NCI-H1092 treated with DMSO at 0.1 percent for 48 hours (cell line): Measurements from ENCODE around the gene CENPO.
A peak's percentile ranks its signal among the peaks of the same experiment; 100 is the strongest.

ENCODE experiments used
- DNase-seq: peaks from one replicate; lab custom pipeline; 2025; lab: John Stamatoyannopoulos, UW

The CENPO gene, protein sequence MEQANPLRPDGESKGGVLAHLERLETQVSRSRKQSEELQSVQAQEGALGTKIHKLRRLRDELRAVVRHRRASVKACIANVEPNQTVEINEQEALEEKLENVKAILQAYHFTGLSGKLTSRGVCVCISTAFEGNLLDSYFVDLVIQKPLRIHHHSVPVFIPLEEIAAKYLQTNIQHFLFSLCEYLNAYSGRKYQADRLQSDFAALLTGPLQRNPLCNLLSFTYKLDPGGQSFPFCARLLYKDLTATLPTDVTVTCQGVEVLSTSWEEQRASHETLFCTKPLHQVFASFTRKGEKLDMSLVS

DNA sequence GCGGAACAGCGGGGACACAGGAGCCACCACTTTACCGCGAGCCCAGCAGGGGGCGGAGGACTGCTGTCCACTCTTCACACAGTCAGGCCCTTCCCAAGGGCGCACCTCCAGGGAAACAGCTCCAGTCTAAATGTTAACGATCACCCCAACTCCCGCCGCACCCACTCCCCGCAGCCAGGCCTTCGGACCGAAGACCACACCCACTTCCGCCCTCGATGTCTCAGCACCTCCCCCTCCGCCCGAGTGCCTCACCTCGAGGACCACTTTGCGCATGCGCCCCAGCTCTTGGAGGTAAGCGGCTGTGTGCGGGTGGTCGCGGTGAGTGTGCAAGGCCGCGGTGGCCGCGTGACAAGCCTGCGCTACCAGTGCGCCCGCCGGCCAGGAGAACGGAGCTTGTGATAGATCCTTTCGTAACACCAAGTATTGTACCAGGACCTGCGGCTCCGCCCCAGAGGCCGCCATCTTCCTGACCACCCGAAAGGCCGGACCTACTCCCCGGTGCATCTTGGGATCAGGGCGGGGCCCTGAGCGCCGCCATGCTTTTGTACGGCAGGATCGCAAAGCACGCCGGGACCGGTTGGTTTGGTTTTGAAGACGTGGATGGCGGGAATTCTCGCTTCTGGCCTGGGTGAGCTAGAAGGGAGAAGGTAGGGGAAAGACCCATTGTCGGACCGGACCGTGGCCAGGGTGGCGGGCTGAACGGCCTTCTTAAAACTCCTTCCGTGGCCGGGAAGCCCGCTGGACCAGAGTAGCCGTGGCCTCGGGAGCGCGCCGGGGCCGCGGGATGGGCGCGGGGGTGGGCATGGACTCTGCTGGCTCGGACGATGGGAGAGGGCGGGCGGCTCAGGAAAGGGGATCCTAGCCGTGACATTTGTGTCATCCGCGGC, at the start of gene CENPO, which contains the start of gene PTRHD1:
TSS of gene CENPO (plus strand) at position 552 of the 887 bp plus-strand sequence. CDS start 495 bp downstream, outside the sequence.
TSS of gene PTRHD1 (minus strand) at position 518 of the 887 bp plus-strand sequence. CDS start at position 504, 14 bp downstream.
- DNase-seq: peak; percentile 95

DNA sequence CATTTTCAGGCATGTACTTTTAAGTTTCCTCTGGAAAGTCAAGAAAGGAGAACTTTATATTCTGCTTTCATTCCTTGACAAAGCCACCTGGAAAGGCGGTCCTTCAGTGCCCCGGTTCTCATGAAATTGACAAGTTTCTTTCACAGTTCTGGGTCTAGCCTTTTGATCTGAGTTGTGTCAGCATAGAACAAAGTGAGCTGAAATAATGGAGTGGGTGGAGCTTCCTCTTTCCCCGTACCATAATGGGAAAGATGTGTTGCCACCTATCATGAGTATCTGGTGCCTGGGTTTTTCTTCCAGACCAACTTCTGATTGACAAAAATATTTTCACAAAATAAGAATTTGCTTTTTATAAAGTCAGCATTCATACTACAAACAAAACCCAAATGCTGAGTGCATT, 49.3 kb upstream of the CENPO start:
- no peak for DNase-seq

DNA sequence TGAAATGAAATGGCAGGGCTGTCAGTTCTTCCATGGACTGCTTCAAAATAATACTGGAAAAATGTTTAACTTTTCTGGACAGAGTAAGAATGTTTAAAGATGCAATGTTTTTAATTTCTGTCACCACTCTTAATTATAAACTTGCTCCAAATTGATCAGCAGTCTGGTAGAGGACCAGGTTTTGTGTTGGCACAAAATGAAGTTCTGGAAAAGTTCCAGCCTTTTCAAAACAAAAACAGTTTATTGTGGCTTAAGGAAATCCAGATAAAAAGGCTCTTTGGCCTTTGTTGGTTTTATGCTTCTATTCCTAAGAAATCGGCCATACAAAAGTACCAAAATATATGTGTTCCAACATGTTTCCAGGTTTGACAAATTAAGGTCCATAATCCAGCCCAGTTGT, 48.9 kb upstream of the CENPO start:
- no peak for DNase-seq

DNA sequence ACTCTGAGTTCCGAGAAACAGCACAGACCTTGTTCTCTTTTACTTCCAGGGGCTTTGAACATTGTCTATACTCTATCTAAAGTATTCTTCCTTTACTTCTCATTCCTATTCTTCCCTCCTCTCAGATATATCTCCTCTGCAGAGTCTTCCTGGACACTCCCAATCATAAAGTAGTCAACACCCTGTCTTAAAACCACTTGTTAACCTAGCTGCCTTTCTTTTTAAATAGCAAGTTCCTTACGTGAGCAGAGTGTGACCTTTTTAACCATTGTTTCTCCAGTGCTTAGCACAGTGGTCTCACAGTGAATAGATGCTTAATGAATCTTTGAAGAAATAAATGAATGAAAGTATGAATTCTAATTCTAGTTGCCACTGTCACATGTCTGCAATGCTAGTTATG, 47.4 kb upstream of the CENPO start:
- DNase-seq: no peak

DNA sequence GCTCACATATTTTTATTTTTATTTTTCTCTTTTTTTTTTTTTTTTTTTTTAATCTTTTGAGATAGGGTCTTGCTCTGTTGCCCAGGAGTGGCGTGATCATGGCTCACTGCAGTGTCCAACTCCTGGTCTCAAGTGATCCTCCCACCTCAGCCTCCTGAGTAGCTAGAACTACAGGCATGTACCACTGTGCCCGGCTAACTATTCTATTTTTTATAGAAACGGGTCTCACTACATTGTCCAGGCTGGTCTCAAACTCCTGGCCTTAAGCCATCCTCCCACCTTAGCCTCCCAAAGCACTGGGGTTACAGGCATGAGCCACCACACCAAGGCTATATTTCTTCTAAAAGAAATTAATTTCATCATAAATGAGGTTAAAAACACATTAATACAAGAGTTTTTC, 45.9 kb upstream of the CENPO start:
- no peak for DNase-seq

DNA sequence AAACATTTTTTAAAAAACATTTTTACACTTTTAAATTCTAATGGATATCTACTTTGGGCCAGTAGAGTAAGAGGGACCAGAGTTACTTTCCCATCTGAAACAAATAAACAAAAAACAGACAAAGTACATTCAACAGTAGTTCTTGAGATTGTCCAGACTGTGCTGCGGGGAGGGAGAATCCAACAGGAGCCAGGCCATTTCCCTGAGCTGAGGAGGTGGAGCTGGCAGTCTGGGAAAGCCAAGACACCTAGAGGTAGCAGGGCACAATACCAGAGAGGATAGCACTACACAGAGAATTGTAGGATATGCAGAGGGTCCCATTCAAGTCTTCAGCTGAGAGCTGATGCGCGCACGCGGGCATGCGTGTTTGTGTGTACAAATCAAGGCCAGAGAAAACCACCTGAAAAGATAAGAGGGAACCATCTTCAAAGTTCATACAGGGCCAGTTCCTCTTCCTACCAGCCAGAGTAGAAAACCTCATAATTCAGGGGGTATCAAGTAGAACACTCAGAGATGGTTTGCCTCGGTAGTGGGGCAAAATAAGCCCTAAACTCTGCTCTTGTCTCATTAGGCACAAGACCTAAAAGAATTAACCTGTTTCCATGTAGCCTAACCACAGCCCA, 44.0 kb upstream of the CENPO start:
- no peak for DNase-seq

DNA sequence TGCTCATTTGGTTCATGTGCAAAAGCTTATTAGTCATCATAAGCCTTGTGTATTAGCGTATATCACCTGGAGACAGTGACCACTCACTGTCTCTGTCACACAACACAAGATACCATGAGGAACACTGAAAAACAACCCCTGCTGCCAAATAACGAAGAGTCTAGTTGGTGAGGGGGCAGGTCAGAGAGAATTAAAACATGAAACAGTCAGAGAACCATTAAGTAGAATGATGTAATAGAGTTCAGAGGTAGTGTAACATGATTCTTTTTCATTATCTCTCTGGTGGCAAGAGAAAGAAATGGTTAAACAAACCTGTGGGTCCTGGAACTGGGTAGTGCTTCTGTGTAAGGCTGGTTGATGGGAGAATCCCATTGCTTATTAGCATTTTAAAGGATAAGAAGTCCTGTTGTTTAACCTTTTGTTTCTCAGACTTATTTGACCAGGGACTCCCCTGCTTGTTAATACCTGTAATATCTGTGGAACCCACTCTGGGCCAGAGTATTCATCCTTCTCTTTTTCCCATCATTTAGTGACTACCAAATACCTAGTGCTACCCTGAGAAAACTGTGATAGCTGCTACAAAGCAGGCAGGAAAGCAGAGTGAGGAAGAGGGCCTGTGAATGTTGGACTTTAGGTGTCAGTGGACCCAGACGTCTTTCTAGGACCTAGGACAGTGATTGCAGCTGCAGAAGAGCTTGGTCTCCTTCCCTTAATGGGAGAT, 38.1 kb upstream of the CENPO start:
- no peak for DNase-seq

DNA sequence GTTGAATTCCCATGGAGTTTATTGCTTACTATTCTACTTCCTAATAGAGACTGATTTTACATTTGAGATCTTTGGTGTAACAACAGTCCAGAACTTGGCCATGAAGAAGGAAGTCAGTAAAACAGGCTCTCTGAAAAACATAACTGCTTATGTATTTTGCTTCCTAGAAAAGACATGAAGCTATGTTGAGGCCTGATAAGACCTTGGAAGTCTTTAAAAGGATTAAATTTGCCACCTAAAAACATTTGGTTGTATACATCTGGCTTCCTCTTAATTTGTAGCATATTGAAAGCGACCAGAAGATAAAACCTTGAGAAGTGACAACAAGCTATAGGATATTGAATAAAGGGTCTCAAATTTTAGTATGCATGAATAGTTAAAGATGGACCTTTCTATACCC, 36.4 kb upstream of the CENPO start:
- DNase-seq: no peak

DNA sequence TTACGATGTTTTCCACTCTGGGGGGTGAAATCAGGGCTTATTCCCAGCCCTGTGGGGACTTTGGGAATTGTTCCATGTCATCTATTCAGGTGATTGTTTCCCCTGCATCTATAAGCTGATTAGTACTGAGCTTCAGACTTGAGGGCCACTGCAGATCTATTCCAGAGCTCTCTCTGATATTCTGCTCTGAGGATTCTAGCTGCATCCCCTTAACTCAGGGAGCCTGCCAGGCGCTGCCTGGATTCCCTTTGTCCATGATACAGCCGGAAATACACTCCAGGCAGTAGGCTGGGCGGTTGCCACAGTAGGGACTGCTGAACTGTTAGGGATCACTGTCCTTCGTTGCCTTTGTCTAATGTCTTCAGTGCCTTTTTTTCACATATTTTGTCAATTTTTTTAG, 31.4 kb upstream of the CENPO start:
- no peak for DNase-seq

DNA sequence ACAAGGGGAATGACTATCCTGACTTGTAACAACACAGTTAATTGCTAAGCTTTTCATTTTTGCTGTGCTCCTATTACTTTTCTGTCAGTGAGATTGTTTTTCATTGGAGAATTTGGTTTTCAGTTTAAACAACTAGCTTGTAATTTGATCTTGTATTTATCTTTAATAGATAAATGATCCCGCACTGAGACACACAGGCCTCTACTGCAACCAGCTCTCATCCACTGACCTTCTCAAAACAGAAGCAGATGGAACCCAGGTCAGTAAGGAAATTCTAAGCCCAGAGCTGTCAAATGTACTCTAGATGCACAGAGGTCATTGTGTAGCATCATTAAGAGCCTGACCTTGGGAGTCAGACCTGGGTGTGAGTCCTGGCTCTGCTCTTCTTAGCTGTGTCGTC, 30.7 kb upstream of the CENPO start:
- no peak for DNase-seq

DNA sequence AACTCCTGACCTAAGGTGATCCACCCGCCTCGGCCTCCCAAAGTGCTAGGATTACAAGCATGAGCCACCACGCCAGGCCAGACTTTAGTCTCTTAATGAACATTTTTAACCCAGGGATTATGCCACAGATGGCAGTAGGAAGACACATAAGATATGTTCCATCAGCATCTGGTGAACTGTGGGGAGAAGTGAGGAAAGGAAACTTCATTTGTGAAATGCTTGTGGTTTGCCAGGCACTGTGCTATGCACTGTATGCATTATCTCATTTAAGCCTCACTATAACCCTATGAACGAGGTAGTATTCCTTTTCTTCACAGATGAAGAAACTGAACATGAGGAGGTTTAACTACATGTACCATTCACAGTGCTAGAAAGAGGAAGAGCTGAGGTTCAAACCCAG, 29.4 kb upstream of the CENPO start:
- DNase-seq: no peak

DNA sequence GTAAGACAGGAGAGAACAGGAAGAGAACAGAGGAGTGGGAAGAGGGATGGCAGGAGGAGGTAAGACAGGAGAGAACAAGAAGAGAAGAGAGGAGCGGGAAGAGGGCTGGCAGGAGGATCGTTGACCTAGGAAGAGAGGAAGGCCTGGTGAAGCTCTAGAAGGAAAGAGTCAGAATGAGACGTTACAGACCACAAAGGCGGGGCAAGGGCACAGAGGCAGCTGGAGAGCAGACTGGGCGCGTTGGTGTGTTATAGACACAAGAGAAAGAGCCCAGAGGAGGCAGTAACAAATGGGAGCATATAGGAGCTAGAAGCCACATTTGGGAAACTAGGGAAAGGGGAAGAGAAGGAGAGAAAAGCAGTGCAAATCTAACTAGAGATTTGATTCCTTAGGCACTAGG, 26.6 kb upstream of the CENPO start:
- DNase-seq: no peak

DNA sequence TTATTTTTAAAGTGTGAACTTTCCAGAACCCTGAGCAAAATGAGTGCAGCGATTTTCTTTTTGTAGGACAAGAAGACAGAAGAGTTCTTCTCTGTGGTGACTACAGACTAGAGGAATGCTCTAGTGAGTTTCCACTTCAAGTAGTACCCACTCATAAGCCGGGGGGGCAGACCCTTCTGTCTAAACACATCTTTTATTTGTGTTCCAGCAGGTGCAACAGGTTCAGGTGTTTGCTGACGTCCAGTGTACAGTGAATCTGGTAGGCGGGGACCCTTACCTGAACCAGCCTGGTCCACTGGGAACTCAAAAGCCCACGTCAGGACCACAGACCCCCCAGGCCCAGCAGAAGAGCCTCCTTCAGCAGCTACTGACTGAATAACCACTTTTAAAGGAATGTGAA, 25.2 kb upstream of the CENPO start:
- no peak for DNase-seq

DNA sequence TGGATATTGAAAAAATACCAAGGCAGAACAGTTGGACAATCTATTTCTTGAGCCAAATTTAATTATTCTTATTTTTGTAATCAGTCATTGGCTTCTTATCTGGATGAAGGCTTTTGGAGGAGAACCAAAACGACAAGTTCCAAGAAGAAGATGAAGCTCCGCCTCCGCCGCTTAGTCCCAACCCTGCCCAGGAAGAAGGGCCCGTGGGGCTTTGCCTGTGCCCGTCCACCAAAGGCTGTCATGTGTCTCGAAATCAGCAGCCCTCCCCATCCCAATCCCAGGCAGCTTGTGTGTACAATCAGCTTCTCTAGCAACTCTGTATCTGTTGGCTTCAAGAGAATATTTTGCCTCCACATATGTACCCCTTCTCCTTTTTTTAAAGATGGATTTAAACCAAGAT, 24.6 kb upstream of the CENPO start:
- no peak for DNase-seq

DNA sequence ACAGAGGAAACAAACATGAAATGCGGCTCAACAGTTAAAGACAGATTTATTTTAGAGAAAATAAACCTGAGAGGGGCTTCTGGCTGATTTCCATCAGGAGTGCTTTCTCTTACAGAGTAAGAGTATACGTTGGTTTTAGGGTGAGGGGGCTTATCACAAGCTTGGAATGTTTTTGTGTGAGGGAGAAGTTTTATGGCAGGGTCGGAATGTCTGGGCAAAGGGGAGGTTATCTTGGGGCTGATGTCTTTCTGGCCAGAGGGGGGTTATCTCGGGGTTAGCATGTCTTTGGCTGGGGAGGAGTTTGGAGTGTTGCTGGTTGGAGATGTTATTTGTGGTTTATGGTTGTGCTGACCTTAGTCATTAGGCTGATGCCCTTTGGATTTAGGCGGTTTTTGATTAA, 22.2 kb upstream of the CENPO start:
- DNase-seq: no peak

DNA sequence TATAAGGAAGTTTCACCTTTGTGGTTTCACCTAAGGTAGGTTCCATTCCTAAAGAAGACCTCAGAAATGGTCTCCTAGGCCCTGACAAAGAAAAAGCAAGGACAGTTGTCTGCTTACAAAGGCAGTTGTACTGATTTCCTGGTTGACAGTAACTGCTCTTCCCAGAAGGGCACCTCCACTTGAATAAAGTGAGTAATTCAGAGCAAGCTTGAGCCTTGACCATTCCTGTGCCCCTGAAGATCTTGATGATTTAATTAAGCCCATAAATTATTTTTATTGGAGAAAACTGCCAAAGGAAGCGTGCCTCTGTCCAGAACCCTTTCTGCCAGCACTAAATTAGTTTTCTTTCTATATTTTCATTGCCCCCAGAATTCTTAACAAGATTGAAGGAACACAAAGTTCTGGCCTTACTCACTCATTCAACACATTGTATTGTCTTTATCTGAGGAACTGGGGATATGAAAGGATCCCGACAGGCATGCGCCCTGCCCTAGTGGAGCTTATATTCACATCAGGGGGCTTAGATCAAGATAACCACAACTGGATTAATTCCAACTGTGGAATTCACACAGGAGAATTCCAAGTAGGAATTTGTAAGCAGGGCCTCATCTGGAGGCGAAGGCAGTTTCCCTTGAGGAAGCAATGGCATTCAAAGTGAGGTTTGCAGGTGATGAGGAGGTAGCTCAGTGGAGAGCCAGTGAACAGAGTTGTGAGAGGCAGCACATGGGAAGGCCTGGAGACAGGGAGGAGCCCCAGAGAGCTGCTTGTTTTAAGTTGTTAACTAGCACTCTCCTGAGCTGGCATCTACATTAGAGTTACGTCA, 21.2 kb upstream of the CENPO start:
- no peak for DNase-seq

DNA sequence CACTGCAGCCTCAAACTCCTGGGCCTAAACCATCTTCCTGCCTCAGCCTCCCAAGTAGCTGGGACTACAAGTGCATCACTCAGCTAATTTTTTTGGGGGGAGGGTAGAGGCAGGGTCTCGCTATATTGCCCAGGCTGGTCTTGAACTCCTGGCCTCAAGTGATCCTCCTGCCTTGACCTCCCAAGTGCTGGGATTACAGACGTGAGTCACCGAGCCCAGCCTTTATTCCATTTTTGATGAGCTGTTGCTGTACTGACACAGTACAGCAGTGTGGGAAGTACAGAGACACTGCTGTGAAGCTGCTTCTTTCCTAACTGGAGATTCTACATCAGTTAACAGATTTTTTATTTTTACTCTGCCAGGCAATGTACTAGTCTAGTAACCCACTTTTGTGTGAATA, 18.9 kb upstream of the CENPO start:
- no peak for DNase-seq

DNA sequence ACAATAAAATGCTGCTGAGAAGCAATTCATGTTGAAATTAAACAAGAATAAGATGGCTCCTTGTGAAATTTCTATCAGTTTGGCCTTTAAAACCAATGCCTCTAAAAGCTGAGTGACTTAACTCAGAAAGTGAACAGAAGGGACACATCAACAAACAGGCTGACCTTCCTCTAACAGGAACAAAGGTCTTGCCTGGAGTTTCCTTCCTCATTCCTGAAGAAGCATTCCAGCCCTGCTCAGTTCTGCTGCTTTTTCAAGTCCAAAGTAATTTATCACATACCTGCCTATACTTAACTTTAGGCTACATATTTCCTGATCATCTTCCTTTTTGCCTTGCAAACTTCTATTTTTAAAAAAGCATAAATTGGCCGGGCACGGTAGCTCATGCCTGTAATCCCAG, 14.1 kb upstream of the CENPO start:
- no peak for DNase-seq

DNA sequence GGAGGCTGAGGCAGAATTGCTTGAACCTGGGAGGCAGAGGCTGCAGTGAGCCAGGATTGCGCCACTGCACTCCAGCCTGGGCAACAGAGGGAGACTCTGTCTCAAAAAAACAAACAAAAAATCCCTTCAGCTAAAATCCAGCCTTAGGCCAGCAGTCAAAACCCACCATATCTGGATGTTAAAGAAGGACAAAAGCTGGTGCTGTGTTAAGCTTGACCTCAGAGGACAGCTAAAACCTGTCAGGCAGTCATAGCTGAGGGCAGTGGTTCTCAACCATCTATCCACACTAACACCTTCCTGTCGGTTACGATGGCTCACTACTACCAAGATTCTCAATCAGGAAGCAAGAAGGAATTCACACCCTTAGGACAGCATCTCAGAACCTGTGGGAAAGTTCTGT, 9.6 kb upstream of the CENPO start:
- no peak for DNase-seq

DNA sequence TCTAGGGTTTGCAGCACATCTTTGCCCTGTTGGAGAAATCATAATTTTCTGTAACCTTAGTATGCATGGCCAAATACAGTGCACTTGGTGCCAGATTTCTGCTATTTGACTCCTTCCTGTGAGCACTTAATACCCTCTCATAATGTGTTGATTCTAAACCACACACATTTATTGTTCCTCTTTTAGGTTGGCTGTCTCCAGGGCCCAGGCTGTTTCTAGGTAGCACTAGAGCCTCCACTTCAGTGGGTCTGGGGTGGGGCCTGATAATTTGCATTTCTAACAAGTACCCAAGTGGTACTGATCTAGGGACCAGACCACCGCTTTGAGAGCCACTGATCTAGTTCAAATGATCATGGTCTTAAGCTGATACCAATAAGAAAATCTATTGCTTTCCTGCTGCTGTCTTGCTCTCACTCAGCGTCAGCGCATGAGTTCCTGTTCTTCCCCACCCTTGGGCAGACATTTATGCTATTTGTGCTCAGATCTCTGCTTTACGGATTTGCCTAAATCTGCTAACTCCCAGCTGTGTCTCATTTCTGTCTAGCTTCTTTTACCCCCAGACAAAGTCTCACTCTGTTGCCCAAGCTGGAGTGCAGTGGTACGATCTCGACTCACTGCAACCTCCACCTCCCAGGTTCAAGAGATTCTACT, 7.4 kb upstream of the CENPO start:
- DNase-seq: peak; percentile 85

DNA sequence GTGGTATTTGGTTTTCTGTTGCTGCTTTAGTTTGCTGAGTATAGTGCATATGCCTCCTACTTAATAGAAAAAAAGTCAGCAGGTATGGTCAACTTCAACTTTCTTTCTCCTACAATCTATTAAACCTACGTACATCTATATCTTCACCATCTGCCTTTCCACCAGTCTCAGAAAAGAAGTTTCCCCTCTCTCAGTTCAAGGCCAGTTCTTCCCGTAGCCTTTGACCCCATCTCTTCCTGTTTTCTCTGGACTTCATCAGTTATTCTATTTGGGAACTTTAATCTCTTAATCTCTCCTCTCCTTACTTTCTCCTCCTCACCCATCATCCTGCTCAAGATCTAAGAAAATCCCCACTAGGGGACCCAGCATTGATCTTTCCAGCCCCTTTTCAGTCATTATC, 5.7 kb upstream of the CENPO start:
- DNase-seq: no peak
